Erythroblast (primary cell): Measurements from ENCODE around the gene ADTRP.

ENCODE experiments used
- GATA1 ChIP-seq: IDR thresholded peaks from 2 replicates; pipeline ENCODE4 v1.6.1; 2011; ENCODE audit warnings: low read depth, mild to moderate bottlenecking, control low read depth, low read length, moderate library complexity
- POLR2A ChIP-seq: IDR thresholded peaks from 2 replicates; pipeline ENCODE4 v1.6.1; 2011; ENCODE audit warnings: mild to moderate bottlenecking, low read length

- no peak for TF ChIP-seq POLR2A
- TF ChIP-seq GATA1 = no peak
These were observed 29.9 kb downstream of the ADTRP start for GRCh38 chr6:11748591-11749210.
